SK-N-SH treated with all-trans-retinoic acid at 6 μM for 48 hours (cell line): ENCODE results near the gene PPM1H.
"Not testable (repeated sequence)": the region's sequence is repeated elsewhere in the genome, so short reads cannot be mapped to it uniquely, and the experiment has no call there.

ENCODE experiments used
- ARNTL ChIP-seq: fragments of 450-650 bp; formaldehyde crosslinking; IDR thresholded peaks from 2 replicates; pipeline ENCODE4 v1.5.0; 2020; ENCODE audit warnings: low read depth, mild to moderate bottlenecking, moderate library complexity, borderline replicate concordance
- CREB5 ChIP-seq: fragments of 250-450 bp; sonication (Bioruptor Pico); IDR thresholded peaks from 2 replicates; pipeline ENCODE4 v1.5.1; 2020; ENCODE audit warnings: low read depth, mild to moderate bottlenecking, moderate library complexity
- CSRNP3 ChIP-seq: fragments of 250-450 bp; sonication (Bioruptor Pico); IDR thresholded peaks from 2 replicates; pipeline ENCODE4 v1.5.1; 2021; ENCODE audit warnings: mild to moderate bottlenecking, moderate library complexity
- GLIS3 ChIP-seq: fragments of 250-450 bp; sonication (Bioruptor Pico); IDR thresholded peaks from 2 replicates; pipeline ENCODE4 v1.5.0; 2020; ENCODE audit warnings: mild to moderate bottlenecking, moderate library complexity
- OSR1 ChIP-seq: fragments of 250-450 bp; sonication (Bioruptor Pico); IDR thresholded peaks from 2 replicates; pipeline ENCODE4 v1.8.0; 2022; ENCODE audit warnings: moderate library complexity, mild to moderate bottlenecking, inconsistent platforms
- PATZ1 ChIP-seq: fragments of 250-450 bp; sonication (Bioruptor Pico); IDR thresholded peaks from 2 replicates; pipeline ENCODE4 v1.8.0; 2020; ENCODE audit warnings: mild to moderate bottlenecking, moderate library complexity, borderline replicate concordance
- PPARA ChIP-seq: fragments of 250-450 bp; sonication (Bioruptor Pico); IDR thresholded peaks from 2 replicates; pipeline ENCODE4 v1.5.0; 2020; ENCODE audit warnings: mild to moderate bottlenecking, borderline replicate concordance
- RARB ChIP-seq: fragments of 250-450 bp; sonication (Bioruptor Pico); IDR thresholded peaks from 2 replicates; pipeline ENCODE4 v1.8.0; 2021; ENCODE audit warnings: mild to moderate bottlenecking, moderate library complexity
- TCF4 ChIP-seq: fragments of 250-450 bp; sonication (Bioruptor Pico); IDR thresholded peaks from 2 replicates; pipeline ENCODE4 v1.8.0; 2021; ENCODE audit warnings: mild to moderate bottlenecking, moderate library complexity, borderline replicate concordance
- TSHZ2 ChIP-seq: fragments of 250-450 bp; sonication (Bioruptor Pico); IDR thresholded peaks from 2 replicates; pipeline ENCODE4 v1.5.0; 2020; ENCODE audit warnings: mild to moderate bottlenecking, moderate library complexity
- ZFP3 ChIP-seq: fragments of 250-450 bp; sonication (Bioruptor Pico); IDR thresholded peaks from 2 replicates; pipeline ENCODE4 v1.5.0; 2020; ENCODE audit warnings: mild to moderate bottlenecking, moderate library complexity
- ZFP30 ChIP-seq: fragments of 450-650 bp; formaldehyde crosslinking; IDR thresholded peaks from 2 replicates; pipeline ENCODE4 v1.5.0; 2022; ENCODE audit warnings: mild to moderate bottlenecking, moderate library complexity
- ZNF70 ChIP-seq: fragments of 450-650 bp; formaldehyde crosslinking; IDR thresholded peaks from 2 replicates; pipeline ENCODE4 v1.5.0; 2020; ENCODE audit warnings: mild to moderate bottlenecking, moderate library complexity
- ZNF8 ChIP-seq: fragments of 450-650 bp; formaldehyde crosslinking; IDR thresholded peaks from 2 replicates; pipeline ENCODE4 v1.5.0; 2020; ENCODE audit warnings: mild to moderate bottlenecking, moderate library complexity

- TF ChIP-seq CSRNP3 (CRISPR knock-in tag); ARNTL (CRISPR knock-in tag); ZFP3 (CRISPR knock-in tag); PPARA (CRISPR knock-in tag); TSHZ2 (CRISPR knock-in tag); ZNF70 (CRISPR knock-in tag); ZFP30; PATZ1 (CRISPR knock-in tag); GLIS3 (CRISPR knock-in tag); ZNF8 (CRISPR knock-in tag); TCF4; CREB5; OSR1; RARB (CRISPR knock-in tag): not testable (repeated sequence)
These were observed 50.1 kb downstream of the PPM1H start for GRCh38 chr12:62884832-62885231.
